ENCODE results near the gene MARCHF2.

MARCHF2 gene

DNA sequence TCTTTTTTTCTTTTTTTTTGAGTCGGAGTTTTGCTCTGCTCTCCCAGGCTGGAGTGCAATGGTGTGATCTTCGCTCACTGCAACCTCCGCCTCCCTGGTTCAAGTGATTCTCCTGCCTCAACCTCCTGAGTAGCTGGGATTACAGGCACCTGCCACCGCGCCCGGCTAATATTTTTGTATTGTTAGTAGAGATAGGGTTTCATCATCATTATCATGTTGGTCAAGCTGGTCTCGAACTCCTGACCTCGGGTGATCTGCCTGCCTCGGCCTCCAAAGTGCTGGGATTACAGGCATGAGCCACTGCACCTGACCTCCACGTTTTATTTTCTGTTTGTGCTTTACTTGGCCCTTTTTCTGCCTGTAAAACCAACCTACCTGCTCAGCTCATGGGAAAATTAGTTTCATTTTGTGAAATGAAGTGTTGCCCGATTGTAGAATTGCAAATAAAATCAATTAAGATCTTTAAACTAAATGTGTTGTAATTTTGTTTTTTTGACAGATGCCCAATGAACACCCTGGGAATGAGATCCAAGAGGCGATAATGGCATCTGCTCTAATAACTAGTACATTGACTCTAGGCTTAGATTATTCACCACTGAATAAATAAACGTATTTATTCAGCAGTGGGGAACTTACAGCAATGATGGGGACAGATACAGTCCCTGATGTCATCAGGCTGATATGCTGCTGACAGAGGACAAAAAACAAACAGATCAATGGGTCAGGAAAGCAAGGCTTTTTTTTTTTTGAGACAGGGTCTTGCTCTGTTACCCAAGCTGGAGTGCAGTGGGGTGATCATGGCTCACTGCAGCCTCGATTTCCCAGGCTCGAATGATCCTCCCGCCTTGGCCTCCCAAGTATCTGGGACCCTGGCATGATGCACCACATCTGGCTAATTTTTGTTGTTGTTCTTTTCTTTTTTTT lies 25.2 kb upstream of the MARCHF2 start:
- no peak for DNase-seq (ENCODE audit: low read depth, low spot score)

GRCh38 chr19:8388612-8388958 lies 24.5 kb upstream of the MARCHF2 start:
- no peak for DNase-seq (ENCODE audit: low read depth, low spot score)

- peak; percentile 100 for DNase-seq (ENCODE audit: low read depth, low spot score)
Observed at GRCh38 chr19:8389891-8390616, 23.1 kb upstream of the MARCHF2 start, which contains the start of gene RAB11B. Gene RAB11B (plus strand): TSS chr19:8390360. CDS start chr19:8390417, 57 bp downstream.

GRCh38 chr19:8390617-8390981 lies 22.5 kb upstream of the MARCHF2 start:
- DNase-seq (ENCODE audit: low read depth, low spot score): peak; percentile 95

GRCh38 chr19:8391198-8392016 lies 21.7 kb upstream of the MARCHF2 start:
- DNase-seq (ENCODE audit: low read depth, low spot score): no peak

- peak; percentile 34 for DNase-seq (ENCODE audit: low read depth, low spot score)
Observed at GRCh38 chr19:8392017-8392591, 21.0 kb upstream of the MARCHF2 start.

- no peak for DNase-seq (ENCODE audit: low read depth, low spot score)
Observed at GRCh38 chr19:8393192-8393870, 19.8 kb upstream of the MARCHF2 start.

DNA sequence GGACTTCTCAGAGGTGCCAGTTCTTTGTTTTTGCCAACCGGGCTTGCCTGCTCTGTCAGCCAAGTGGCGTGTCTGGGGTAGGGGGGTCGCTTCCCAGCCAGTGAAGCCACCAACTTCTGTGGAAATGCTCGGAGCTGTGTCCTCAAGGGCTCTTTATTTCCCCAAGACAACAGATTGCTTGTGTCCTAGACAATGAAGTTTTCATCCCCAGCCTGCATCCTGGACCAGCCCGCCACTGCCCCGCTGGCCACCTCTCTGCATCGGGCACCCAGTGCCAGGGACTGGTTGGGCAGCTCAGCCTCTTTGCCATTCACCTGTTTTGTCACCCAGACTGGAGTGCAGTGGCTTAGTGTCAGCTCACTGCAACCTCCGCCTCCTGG lies 19.2 kb upstream of the MARCHF2 start:
- DNase-seq (ENCODE audit: low read depth, low spot score): no peak

- DNase-seq (ENCODE audit: low read depth, low spot score): no peak
Observed at GRCh38 chr19:8395621-8396082, 17.5 kb upstream of the MARCHF2 start.

GRCh38 chr19:8396185-8396562 lies 16.9 kb upstream of the MARCHF2 start:
- DNase-seq (ENCODE audit: low read depth, low spot score): no peak

DNA sequence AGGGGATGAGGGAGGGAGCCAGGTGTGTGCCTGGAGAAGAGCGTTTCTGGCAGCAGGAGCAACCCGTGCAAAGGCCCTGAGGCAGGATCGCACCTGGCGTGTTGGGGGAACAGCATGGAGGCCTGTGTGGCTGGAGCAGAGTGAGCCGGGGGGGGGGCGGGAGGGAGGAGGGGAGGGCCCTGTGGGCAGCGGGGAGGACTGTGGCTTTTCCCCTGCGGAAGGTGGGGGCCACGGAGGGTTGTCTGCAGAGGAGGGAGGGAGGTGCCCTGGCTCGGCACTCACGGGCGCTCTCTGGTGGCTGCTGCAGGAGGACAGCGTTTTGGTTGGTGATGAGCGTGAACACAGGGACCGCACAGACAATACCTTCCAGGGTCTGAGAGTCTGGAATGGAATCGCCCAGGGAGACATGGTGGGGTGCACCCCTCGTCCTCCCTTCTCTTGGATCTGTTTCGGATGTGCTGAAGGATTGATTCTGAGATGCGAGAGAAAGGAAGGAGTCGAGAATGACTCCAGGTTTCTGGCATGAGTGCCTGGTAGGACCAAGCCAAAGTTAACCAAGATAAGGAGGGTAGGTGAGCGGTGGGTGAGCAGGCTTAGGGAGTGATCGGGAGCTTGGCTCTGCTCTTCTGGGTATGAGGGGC lies 16.4 kb upstream of the MARCHF2 start:
- DNase-seq (ENCODE audit: low read depth, low spot score): peak; percentile 72

DNA sequence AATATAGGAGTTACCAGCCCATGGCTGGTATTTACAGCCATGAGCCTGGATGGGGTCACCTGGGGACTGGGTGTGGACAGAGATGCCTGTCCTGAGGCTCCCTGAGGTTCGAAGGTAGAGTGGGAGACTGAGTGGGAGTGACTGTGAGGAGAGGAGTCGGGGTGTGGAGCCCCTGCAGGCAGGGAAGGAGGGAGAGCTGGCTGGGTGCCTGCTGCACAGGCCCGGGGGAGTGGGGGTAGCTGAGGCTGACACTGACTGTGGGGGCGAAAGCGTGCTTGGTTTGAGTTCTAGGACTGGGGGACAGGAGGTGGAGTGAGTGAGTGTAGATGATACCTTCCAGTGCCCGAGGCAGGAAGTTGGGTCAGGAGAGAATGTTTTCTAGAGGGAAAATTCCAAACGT lies 15.8 kb upstream of the MARCHF2 start:
- no peak for DNase-seq (ENCODE audit: low read depth, low spot score)

DNA sequence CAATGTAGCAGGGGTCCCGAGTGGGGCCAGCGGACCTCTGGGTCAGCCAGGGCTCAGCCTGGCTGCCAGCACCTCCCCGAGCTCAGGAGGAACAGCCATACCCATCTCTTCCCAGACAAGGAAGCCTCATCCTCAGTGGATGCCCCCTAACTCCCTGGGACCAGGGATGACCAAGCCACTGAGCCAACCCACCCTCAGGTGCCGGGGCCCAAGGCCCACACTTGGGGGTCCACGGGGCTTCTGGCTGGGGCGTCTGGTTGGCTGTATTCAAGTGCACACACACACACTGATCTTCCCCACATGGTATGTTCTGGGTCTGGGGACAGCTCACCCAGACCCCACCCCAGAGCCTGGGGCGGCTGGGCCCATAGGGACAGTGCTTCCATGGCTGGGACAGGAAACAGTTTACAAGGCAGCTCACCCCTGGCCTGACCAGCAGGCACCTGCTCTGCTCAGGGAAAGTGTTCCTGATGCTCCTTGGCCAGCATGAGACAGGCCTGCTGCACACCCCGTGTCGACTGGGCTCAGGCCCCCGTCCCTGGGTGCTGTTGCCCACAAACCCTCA lies 15.3 kb upstream of the MARCHF2 start:
- DNase-seq (ENCODE audit: low read depth, low spot score): no peak

- DNase-seq (ENCODE audit: low read depth, low spot score): peak; percentile 18
Observed at GRCh38 chr19:8398311-8398771, 14.8 kb upstream of the MARCHF2 start.

DNA sequence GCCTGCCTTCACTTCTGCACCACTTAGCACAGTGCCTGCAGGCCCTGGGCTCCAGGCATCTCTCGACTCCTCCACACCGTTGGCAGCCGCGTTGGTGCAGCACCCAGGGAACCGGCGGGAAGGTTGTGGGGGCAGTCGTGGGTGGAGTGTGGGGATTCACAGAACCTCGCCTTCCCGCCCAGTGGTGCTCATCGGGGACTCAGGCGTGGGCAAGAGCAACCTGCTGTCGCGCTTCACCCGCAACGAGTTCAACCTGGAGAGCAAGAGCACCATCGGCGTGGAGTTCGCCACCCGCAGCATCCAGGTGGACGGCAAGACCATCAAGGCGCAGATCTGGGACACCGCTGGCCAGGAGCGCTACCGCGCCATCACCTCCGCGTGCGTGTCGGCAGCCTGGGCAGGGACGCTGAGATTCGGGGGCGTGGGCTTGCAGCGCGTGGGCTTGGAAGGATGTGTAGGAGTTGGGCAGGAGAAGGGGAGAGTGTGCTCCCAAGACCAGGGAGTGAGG lies 13.4 kb upstream of the MARCHF2 start:
- DNase-seq (ENCODE audit: low read depth, low spot score): no peak

GRCh38 chr19:8401981-8402411 lies 11.1 kb upstream of the MARCHF2 start:
- no peak for DNase-seq (ENCODE audit: low read depth, low spot score)

DNA sequence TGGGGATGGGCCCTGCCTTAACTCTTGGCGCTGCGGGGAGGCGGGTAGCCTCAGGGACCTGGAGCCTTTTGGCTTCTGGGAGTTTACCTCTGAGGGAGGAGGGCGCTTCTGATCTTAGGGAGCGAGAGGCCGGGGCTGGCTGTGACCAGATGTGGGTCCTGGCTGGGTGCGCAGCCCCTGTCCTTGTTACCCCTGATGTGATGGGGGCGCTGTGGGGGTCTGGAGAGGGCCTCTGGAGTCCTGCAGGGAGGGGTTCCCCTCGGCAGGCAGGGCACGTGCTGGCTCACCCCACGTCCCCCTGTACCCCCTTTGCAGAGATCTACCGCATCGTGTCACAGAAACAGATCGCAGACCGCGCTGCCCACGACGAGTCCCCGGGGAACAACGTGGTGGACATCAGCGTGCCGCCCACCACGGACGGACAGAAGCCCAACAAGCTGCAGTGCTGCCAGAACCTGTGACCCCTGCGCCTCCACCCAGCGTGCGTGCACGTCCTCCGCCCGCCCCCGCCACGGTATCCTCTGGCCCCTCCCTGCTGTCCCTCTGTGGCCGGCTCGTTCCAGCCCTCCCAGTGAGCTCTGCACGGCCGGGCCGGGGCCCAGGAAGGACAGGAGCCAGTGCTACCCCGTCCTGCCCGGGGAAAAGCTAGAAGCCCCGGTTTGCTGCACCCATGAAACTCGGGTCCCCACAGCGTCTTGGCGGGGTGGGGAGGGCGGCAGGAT lies 9.8 kb upstream of the MARCHF2 start:
- DNase-seq (ENCODE audit: low read depth, low spot score): no peak

- no peak for DNase-seq (ENCODE audit: low read depth, low spot score)
Observed at GRCh38 chr19:8403820-8404109, 9.3 kb upstream of the MARCHF2 start.

DNA sequence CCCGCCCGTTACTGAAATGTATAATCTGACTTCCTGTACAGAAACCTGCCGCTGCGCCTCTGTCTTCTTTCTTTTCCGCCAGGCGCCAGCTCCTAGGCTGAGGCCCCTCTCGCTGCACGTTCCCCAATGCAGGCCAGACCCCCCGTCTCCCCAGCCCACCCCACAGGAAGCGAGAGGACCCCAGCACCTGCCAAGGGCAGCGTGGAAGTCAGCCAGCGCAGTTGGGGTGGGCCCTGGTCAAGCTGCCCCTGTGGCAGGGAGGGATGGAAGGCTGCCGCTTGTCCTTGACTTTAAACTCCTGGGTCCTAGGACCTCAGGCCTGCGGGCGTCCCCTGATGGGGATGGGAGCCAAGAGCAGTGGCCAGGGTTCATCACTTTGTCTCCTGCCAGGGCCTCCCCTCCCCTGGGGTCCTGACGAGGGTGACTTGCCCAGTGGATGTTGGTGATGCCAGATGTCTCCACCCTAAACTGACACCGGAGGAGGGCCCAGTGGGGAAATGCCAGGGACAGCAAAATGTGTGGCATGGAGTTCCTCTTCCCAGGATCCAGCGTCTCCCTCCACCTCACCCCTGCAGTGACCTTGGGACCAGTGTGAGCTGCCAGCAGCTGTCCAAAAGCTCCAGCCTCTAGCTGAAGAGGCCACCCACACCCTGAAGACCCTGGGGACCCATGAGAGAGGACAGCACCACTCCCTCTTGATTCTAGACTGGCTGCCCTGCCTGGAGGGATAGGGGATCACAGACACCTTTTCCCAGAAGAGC lies 8.5 kb upstream of the MARCHF2 start:
- no peak for DNase-seq (ENCODE audit: low read depth, low spot score)
